Measurements from ENCODE around the gene EDIL3.

Gene EDIL3

GRCh38 chr5:83956386-83956785 is 428.3 kb downstream of the EDIL3 start:
- DNase-seq = no peak
- intact Hi-C loops (cut with DNase I) = no loop called here

GRCh38 chr5:83955916-83956315 is 428.8 kb downstream of the EDIL3 start:
- intact Hi-C loops (cut with DNase I) = no loop called here

GRCh38 chr5:83947763-83948162 is 436.9 kb downstream of the EDIL3 start:
- intact Hi-C loops (cut with DNase I) = no loop called here
- no peak for DNase-seq

More at GRCh38 chr5:83955916-83956315, 428.8 kb downstream of the EDIL3 start:
- DNase-seq = no peak

GRCh38 chr5:83946516-83946915 is 438.2 kb downstream of the EDIL3 start:
- DNase-seq = no peak
- intact Hi-C loops (cut with DNase I) = no loop called here

GRCh38 chr5:83942155-83942554 is 442.5 kb downstream of the EDIL3 start:
- no peak for DNase-seq
- intact Hi-C loops (cut with DNase I) = no loop called here

- intact Hi-C loops (cut with DNase I) = no loop called here
- no peak for DNase-seq
Measured at GRCh38 chr5:83937837-83938236, 446.8 kb downstream of the EDIL3 start.

GRCh38 chr5:83931969-83932368 is 452.7 kb downstream of the EDIL3 start:
- no peak for DNase-seq
- intact Hi-C loops (cut with DNase I) = no loop called here

GRCh38 chr5:83927140-83927733 is 457.4 kb downstream of the EDIL3 start:
- intact Hi-C loops (cut with DNase I) = loop anchor here (10.0 kb wide), 1 partner anchor 458 kb away; the partner anchor contains the start of gene EDIL3
- DNase-seq = peak; percentile 42 to 94 (median 83)

- DNase-seq = no peak
- intact Hi-C loops (cut with DNase I) = loop anchor here (10.0 kb wide), 1 partner anchor 459 kb away; the partner anchor contains the start of gene EDIL3
Measured at GRCh38 chr5:83925955-83926337, 458.7 kb downstream of the EDIL3 start.

GRCh38 chr5:83925321-83925954 is 459.2 kb downstream of the EDIL3 start:
- intact Hi-C loops (cut with DNase I) = loop anchor here (10.0 kb wide), 1 partner anchor 459 kb away; the partner anchor contains the start of gene EDIL3
- DNase-seq = no peak

GRCh38 chr5:83924891-83925290 is 459.8 kb downstream of the EDIL3 start:
- no peak for DNase-seq
- intact Hi-C loops (cut with DNase I) = loop anchor here (10.0 kb wide), 1 partner anchor 460 kb away; the partner anchor contains the start of gene EDIL3

GRCh38 chr5:83924171-83924570 is 460.5 kb downstream of the EDIL3 start:
- no peak for DNase-seq
- intact Hi-C loops (cut with DNase I) = loop anchor here (10.0 kb wide), 1 partner anchor 461 kb away; the partner anchor contains the start of gene EDIL3

GRCh38 chr5:83922699-83923098 is 462.0 kb downstream of the EDIL3 start:
- intact Hi-C loops (cut with DNase I) = loop anchor here (10.0 kb wide), 1 partner anchor 462 kb away; the partner anchor contains the start of gene EDIL3

GRCh38 chr5:83921666-83922193 is 462.9 kb downstream of the EDIL3 start:
- intact Hi-C loops (cut with DNase I) = loop anchor here (10.0 kb wide), 1 partner anchor 463 kb away; the partner anchor contains the start of gene EDIL3
- no peak for DNase-seq

More at GRCh38 chr5:83922699-83923098, 462.0 kb downstream of the EDIL3 start:
- DNase-seq = peak in 35 of 42 donors; percentile 3 to 67 (median 37)

- DNase-seq = no peak
- intact Hi-C loops (cut with DNase I) = loop anchor here (10.0 kb wide), 1 partner anchor 465 kb away; the partner anchor contains the start of gene EDIL3
Measured at GRCh38 chr5:83919071-83920041, 465.3 kb downstream of the EDIL3 start.

- no peak for DNase-seq
- intact Hi-C loops (cut with DNase I) = no loop called here
Measured at GRCh38 chr5:83917261-83917908, 467.3 kb downstream of the EDIL3 start.

- DNase-seq = no peak
- intact Hi-C loops (cut with DNase I) = no loop called here
Measured at GRCh38 chr5:83914662-83915418, 469.8 kb downstream of the EDIL3 start.

- DNase-seq = no peak
- intact Hi-C loops (cut with DNase I) = no loop called here
Measured at GRCh38 chr5:83914199-83914598, 470.5 kb downstream of the EDIL3 start.
